Coronary artery (tissue), 2 donors: Measurements from ENCODE around the gene CXCL5.

Experiments
- DNase-seq: peaks from one replicate; pipeline ENCODE4 v3.0.0-alpha.2; 2017; ENCODE audit warnings: low spot score
- H3K27ac ChIP-seq, 2 donors: fragments of 200-600 bp; sonication (generic); one replicate each; pipeline ENCODE4 v1.5.1; 2016 to 2019
- H3K4me3 ChIP-seq: fragments of 200-600 bp; sonication (generic); 2 replicates; pipeline ENCODE4 v1.5.1; 2016; ENCODE audit warnings: mild to moderate bottlenecking, moderate library complexity
- CTCF ChIP-seq: fragments of 200-600 bp; sonication (generic); IDR thresholded peaks from one replicate; pipeline ENCODE4 v1.5.1; 2019; ENCODE audit warnings: antibody characterized with exemption

The CXCL5 gene

GRCh38 chr4:73976716-73977115 is 21.8 kb downstream of the CXCL5 start:
- Histone ChIP-seq H3K4me3 (no peak overlapping the region), H3K27ac (peak overlapping the region in 1 of 2 donors; percentile 39)
- no peak for DNase-seq
- TF ChIP-seq CTCF, result no peak

DNA sequence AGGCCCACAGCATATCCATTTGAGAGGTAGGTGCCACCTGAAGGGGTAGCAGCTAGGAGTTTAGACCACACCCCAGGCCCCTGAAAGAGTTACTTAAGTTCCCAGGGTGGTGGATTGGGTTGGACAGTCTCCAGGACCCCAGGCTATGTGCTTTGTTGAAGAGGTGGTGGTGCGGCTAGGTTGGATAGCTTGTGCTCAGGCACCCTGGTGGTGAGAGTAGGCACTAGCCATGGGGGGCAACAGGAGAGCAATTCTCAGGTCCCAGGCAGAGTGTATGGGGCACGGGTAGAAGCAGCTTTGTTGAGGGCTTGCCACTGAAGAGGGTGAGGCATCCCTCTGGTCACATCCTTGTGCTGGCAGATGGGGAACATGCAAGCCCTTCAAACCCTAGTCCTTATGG is 22.3 kb downstream of the CXCL5 start:
- Histone ChIP-seq H3K4me3 (no peak overlapping the region), H3K27ac (no peak overlapping the region)
- DNase-seq, result no peak
- no peak for TF ChIP-seq CTCF

- Histone ChIP-seq H3K4me3 (no peak overlapping the region), H3K27ac (no peak overlapping the region)
- no peak for DNase-seq
- no peak for TF ChIP-seq CTCF
Measured at GRCh38 chr4:73974352-73974751, 24.1 kb downstream of the CXCL5 start.

GRCh38 chr4:73970945-73971344 is 27.5 kb downstream of the CXCL5 start:
- TF ChIP-seq CTCF, result no peak
- Histone ChIP-seq H3K27ac (no peak overlapping the region), H3K4me3 (no peak overlapping the region)
- DNase-seq, result no peak

- DNase-seq, result no peak
- no peak for TF ChIP-seq CTCF
- Histone ChIP-seq H3K27ac (no peak overlapping the region), H3K4me3 (no peak overlapping the region)
Measured at GRCh38 chr4:73970011-73970410, 28.5 kb downstream of the CXCL5 start.

DNA sequence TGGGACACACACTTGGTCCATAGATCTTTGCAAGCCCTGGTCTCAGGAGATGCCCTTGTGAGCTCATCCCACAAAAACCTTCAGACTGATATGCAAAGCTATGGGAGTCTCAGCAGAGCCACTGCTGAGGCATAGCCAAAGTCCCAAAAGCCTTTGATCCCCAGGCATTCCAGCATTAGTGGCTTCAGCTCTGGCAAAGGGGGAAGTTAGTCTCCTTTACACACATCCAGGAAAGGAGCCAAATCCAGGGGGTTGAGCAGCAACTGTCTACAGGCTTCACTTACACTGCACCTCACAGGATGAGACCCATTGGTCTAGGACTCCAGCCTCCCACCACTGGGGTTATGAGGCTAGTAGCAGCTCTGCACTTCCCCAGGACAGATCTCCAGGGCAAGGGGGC is 30.6 kb downstream of the CXCL5 start:
- no peak overlapping the region for H3K4me3 ChIP-seq
- H3K27ac ChIP-seq, result no peak overlapping the region
- TF ChIP-seq CTCF, result no peak
- no peak for DNase-seq

DNA sequence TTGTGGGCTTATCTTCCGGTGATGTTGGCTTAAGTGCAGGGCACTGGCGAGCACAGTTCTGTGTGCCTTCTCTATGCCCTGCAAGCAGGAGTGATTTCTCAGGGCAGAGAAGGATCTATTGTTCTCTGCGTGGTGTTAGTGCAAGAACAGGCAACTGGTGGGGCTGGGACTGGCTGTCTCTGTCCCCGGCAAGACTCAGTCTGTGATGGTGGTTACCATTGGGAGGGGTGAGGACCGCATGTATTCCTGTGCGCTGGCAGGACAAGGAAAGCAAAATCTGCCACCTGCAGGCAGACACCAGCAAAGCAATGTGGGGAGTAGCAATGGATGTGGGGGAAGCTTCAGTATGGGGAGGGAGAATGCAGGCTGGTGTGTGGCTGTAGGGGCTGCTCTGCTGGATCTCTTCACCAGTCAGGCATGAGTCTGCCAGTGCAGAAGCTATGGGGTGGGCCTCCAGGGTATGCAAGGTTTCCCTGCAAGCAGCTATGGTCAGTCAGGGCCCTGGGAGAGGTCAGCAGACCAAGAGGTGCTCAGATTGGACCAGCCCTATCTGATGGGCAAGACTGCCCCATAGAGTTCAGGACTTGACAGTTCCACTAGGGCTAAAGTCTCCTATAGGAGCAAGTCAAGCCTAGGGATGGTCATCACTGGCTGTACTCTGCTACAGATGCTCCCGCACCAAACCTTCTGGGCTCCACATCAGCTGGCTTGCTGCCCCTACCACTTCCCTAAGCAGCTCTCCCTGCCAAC is 33.4 kb downstream of the CXCL5 start:
- DNase-seq, result no peak
- TF ChIP-seq CTCF, result no peak
- H3K27ac ChIP-seq, result no peak overlapping the region
- no peak overlapping the region for H3K4me3 ChIP-seq
